ENCODE measurements around the gene SIRT6. TPM values are rescaled to one million over a fixed set of nuclear protein-coding genes. Genes with fewer than 3 reads are reported as not detected.
A peak's percentile ranks its signal among the peaks of the same experiment; 100 is the strongest.

The SIRT6 gene
- polyA plus RNA-seq, 1 of the 3 experiments (the other 2 are of a cell fraction), result 41.0 TPM

DNA sequence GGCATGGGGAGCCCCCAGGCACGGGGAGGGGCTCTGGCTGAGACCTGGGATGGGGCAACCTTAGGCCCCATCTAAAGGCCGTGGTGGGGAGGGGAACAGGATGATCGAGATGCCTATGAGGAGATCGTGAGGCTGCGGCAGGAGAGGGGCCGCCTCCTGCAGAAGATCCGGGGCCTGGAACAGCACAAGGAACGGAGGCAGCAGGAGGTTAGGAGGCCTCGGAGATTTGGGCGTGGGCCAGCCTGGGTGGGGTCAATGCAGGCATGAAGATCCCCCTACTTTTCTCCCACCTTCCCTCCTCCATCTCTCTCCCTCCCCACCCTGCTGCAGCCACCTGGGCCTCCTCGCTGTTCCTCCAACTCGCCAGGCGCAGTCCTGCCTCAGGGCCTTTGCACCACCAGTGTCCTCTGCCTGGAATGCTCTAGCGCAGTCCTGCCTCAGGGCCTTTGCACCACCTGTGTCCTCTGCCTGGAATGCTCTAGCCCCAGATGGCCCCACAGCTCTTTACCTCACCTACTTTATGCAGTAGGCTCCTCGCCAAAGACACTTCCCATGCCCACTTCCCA, 27.9 kb upstream of the SIRT6 start:
- Histone ChIP-seq H3K9me3 (no peaks in the 10 kb centered on the region), H3K4me1 (ENCODE audit: control insufficient read depth in 1 of 2, insufficient read depth in 2 of 2, low read depth in 1 of 2, low read length in 1 of 2) (no peaks in the 10 kb centered on the region), H3F3A (replicated peaks; ENCODE audit: insufficient read depth) (no peaks in the 10 kb centered on the region), H3K9me2 (no peaks in the 10 kb centered on the region), H3K27me3 (ENCODE audit: insufficient read depth) (peaks cover 14% of the 10 kb centered on the region), H3K79me2 (ENCODE audit: insufficient read depth) (no peaks in the 10 kb centered on the region), H2AFZ (ENCODE audit: low read depth) (no peak overlapping the region), H3K27ac (ENCODE audit: low read depth in 2 of 2, low read length in 1 of 2) (no peak overlapping the region), H3K9ac (no peak overlapping the region), H3K4me3 (ENCODE audit: low read depth in 2 of 2, low read length in 1 of 2) (no peak overlapping the region), H3K4me2 (no peak overlapping the region), H4K20me1 (ENCODE audit: insufficient read depth) (no peaks in the 10 kb centered on the region), H3K36me3 (replicated peaks in 1 of 2; ENCODE audit: control insufficient read depth in 1 of 2, insufficient read depth in 2 of 2, low read length in 1 of 2) (no peaks in the 10 kb centered on the region)
- no peak for DNase-seq
- ChIA-PET POLR2A (interaction anchor here (0.7 kb wide), 1 partner anchor 9 kb away, joined by 3 read pairs; no protein-coding TSS in a partner anchor), CTCF (no interaction called here)
- no peak for TF ChIP-seq RFX5 (IDR thresholded peaks at IDR 0.05; ENCODE audit: low read length)
- TF ChIP-seq TEAD4 (IDR thresholded peaks at IDR 0.05; ENCODE audit: borderline replicate concordance, insufficient read depth), result no peak
- TF ChIP-seq NRF1 (IDR thresholded peaks at IDR 0.05; ENCODE audit: low read depth, low read length), result no peak
- TF ChIP-seq, protein P1, sequence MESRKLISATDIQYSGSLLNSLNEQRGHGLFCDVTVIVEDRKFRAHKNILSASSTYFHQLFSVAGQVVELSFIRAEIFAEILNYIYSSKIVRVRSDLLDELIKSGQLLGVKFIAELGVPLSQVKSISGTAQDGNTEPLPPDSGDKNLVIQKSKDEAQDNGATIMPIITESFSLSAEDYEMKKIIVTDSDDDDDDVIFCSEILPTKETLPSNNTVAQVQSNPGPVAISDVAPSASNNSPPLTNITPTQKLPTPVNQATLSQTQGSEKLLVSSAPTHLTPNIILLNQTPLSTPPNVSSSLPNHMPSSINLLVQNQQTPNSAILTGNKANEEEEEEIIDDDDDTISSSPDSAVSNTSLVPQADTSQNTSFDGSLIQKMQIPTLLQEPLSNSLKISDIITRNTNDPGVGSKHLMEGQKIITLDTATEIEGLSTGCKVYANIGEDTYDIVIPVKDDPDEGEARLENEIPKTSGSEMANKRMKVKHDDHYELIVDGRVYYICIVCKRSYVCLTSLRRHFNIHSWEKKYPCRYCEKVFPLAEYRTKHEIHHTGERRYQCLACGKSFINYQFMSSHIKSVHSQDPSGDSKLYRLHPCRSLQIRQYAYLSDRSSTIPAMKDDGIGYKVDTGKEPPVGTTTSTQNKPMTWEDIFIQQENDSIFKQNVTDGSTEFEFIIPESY (IDR thresholded peaks at IDR 0.05; ENCODE audit: borderline replicate concordance, low read depth), result no peak
- TF ChIP-seq, protein P2, sequence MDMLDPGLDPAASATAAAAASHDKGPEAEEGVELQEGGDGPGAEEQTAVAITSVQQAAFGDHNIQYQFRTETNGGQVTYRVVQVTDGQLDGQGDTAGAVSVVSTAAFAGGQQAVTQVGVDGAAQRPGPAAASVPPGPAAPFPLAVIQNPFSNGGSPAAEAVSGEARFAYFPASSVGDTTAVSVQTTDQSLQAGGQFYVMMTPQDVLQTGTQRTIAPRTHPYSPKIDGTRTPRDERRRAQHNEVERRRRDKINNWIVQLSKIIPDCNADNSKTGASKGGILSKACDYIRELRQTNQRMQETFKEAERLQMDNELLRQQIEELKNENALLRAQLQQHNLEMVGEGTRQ (IDR thresholded peaks at IDR 0.05; ENCODE audit: borderline replicate concordance, low read depth, low read length), result no peak
- WGBS (ENCODE audit: low lambda C conversion rate), result 52% methylated on average over 15 of the region's 15 CpGs

DNA sequence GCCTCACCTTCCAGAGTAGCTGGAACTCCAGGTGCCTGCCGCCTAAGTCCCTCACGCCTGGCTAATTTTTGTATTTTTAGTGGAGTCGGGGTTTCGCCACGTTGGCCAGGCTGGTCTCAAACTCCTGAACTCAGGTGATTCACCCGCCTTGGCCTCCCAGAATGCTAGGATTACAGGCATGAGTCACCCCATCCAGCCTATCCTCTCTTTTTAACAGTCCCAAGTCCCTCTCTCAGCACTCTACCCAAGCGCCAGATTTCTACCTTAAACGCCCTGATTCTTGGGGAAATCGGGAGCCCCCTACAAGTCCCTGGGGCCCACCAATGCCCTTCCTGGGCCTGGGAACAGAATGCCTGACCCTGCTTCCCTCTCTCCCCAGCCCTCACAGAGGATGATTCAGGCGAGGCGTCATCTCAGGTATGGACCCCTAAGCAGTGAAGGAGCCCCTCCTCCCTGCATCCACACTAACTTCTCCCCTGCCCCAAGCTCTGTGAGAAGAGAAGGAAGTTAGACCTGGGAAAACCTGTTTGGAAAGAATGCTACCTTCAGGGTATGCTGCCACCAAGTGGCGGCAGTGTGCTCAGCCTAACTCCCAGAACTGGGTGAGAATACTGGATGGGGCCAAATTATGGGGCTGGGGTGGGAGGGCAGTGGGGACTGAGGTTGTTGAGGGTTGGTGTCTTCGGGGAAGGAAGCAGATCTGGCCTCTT, 26.2 kb upstream of the SIRT6 start:
- Histone ChIP-seq H3K4me3 (ENCODE audit: low read depth in 2 of 2, low read length in 1 of 2) (no peak overlapping the region), H3K27me3 (ENCODE audit: insufficient read depth) (peaks cover 14% of the 10 kb centered on the region), H3F3A (replicated peaks; ENCODE audit: insufficient read depth) (no peaks in the 10 kb centered on the region), H3K9me2 (no peaks in the 10 kb centered on the region), H2AFZ (ENCODE audit: low read depth) (no peak overlapping the region), H3K79me2 (ENCODE audit: insufficient read depth) (no peaks in the 10 kb centered on the region), H3K9ac (no peak overlapping the region), H4K20me1 (ENCODE audit: insufficient read depth) (no peaks in the 10 kb centered on the region), H3K27ac (ENCODE audit: low read depth in 2 of 2, low read length in 1 of 2) (no peak overlapping the region), H3K4me2 (no peak overlapping the region), H3K36me3 (replicated peaks in 1 of 2; ENCODE audit: control insufficient read depth in 1 of 2, insufficient read depth in 2 of 2, low read length in 1 of 2) (no peaks in the 10 kb centered on the region), H3K9me3 (no peaks in the 10 kb centered on the region), H3K4me1 (ENCODE audit: control insufficient read depth in 1 of 2, insufficient read depth in 2 of 2, low read depth in 1 of 2, low read length in 1 of 2) (no peaks in the 10 kb centered on the region)
- ChIA-PET CTCF (interaction anchor here (0.7 to 2.3 kb wide), 10 partner anchors 9 to 223 kb away, joined by 3 to 10 read pairs (median 6); partner anchors contain the start of gene CREB3L3), POLR2A (no interaction called here)
- DNase-seq, result peak; percentile 68
- WGBS (ENCODE audit: low lambda C conversion rate), result 26% methylated on average over 13 of the region's 13 CpGs
- TF ChIP-seq, protein P3, sequence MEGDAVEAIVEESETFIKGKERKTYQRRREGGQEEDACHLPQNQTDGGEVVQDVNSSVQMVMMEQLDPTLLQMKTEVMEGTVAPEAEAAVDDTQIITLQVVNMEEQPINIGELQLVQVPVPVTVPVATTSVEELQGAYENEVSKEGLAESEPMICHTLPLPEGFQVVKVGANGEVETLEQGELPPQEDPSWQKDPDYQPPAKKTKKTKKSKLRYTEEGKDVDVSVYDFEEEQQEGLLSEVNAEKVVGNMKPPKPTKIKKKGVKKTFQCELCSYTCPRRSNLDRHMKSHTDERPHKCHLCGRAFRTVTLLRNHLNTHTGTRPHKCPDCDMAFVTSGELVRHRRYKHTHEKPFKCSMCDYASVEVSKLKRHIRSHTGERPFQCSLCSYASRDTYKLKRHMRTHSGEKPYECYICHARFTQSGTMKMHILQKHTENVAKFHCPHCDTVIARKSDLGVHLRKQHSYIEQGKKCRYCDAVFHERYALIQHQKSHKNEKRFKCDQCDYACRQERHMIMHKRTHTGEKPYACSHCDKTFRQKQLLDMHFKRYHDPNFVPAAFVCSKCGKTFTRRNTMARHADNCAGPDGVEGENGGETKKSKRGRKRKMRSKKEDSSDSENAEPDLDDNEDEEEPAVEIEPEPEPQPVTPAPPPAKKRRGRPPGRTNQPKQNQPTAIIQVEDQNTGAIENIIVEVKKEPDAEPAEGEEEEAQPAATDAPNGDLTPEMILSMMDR (IDR thresholded peaks at IDR 0.05), result peak; percentile 55
- no peak for TF ChIP-seq FOXJ3 (CRISPR knock-in tag; IDR thresholded peaks at IDR 0.05)
- peak; percentile 46; the same call in 1 of the 2 replicates for TF ChIP-seq FOSL2 (IDR thresholded peaks at IDR 0.05; ENCODE audit: borderline replicate concordance, low read depth)
